Ammon's horn (tissue), 1 donor: ENCODE results near the gene ANKS1B.
A peak's percentile ranks its signal among the peaks of the same experiment; 100 is the strongest.

Experiments used
- DNase-seq: peaks from one replicate; pipeline ENCODE4 v3.0.0-alpha.2; 2016; ENCODE audit warnings: low spot score

The ANKS1B gene

GRCh38 chr12:99960311-99960710 is 24.4 kb downstream of the ANKS1B start:
- no peak for DNase-seq

DNA sequence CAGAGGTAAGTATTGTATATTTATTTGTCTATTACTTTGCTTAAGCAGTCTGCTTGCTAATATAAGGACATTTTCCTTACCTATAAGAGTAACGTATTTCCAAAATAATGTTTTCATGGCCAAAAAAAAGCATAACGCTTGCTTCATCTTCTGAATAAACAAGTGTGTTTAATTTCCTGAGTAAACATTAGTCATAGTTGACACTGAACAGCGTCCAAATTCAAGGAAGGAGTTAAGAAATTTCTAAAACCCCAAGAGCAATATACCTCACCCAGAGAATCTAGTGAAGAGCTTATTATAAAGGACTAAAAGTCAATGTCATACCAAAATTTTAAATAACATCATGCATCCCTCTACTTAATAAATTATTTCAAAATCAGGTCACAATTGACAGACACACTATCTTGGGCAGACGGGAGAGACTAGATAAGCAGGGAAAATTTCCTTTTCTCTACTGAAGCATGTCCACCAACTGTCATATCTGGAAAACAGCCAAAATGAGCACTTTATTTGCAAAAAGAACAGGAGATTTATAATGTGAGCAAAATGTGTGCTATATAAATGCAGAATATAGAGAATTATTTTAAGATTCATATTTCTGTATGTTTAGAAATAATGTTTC is 25.1 kb downstream of the ANKS1B start:
- no peak for DNase-seq

- DNase-seq, result no peak
Observed at GRCh38 chr12:99957866-99958466, 26.8 kb downstream of the ANKS1B start.

DNA sequence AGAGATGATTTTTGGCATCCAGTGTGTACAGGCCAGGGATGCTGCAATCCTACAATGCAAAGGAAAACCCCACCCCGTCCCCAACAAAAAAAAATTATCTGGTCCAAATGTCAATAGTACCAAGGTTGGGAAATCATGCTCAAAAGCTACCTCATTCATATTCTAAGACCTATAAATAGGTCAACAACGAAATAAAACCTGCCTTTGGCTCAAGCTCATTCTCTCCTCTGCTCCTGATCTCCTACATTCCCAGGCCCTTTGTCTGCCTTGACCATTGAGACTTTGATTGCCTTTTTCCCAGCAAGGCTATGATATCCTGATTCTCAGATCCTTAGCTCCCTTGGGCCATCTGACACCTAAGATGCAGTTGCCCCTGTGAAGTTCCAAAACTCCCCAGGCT is 30.0 kb downstream of the ANKS1B start:
- no peak for DNase-seq

GRCh38 chr12:99948370-99948769 is 36.4 kb downstream of the ANKS1B start:
- DNase-seq, result peak; percentile 2

- no peak for DNase-seq
Observed at GRCh38 chr12:99946131-99946530, 38.6 kb downstream of the ANKS1B start.

DNA sequence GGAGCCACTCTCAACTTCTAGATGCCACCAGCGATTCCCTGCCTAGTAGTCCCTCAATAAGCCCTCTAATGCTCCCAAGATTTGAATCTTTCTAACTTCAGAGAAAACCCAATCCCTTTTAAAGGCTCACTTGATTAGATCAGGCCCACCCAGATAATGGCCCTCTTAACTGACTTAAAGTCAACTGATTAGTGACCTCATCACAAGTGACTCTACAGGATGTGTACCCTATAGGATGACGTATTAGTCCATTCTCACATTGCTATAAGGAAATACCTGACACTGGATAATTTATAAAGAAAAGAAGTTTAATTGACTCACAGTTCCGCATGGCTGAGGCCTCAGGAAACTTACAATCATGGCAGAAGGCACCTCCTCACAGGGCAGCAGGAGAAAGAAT is 49.1 kb downstream of the ANKS1B start:
- DNase-seq, result no peak

DNA sequence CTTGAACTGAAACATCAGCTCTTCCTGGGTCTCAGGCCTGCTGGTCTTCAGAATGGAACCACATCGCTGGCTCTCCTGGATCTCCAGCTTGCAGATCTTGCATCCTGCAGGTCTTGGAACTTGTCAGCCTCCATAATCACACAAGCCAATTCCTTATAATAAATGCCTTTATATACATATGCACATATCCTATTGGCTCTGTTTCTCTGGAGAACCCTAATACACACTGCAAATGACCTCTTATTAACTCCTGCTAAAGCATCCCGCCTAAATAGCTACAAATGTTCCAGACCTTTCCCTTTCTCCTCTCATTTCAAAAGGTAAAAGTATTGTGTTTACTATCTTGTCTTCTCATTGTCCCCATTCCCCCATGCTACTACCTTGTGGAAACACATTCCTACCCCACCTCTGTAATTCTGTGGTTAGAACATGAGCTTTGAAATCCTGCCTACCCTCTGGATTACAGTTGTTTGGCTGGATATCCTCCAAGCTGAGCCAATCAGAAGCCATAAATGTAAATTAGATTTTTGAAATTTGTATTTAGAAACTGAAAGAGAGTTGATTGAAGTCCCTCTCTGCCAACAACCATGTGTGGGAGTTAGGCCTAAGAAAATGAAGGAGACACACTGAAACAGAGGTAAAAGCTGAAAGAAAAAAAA is 58.1 kb downstream of the ANKS1B start:
- DNase-seq, result no peak

DNA sequence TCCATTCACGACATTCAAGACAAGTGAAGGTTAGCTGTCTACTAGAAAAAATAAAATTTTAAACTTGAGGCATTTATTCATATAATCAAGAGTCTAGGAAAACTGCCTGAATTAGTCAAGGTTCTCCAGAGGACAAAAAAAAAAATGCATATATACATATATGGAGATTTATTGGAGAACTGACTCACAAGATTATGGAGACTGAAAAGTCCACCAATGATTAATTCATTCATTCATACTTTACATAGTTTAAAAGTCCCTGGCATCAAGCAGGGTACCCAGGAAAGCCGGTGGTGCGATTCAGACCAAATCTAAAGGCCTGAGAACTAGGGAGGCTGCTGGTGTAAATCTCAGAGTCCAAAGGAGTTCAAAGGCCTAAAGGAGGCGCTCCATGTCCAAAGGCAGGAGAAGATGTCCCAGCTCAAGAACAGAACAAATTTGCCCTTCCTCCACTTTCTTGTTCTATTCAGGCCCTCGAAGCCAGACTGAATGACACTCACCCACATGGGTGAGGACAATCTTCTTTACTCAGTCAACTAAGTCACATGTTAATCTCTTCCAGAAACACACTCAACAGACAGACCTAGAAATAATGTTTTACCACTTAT is 64.3 kb downstream of the ANKS1B start:
- no peak for DNase-seq

DNA sequence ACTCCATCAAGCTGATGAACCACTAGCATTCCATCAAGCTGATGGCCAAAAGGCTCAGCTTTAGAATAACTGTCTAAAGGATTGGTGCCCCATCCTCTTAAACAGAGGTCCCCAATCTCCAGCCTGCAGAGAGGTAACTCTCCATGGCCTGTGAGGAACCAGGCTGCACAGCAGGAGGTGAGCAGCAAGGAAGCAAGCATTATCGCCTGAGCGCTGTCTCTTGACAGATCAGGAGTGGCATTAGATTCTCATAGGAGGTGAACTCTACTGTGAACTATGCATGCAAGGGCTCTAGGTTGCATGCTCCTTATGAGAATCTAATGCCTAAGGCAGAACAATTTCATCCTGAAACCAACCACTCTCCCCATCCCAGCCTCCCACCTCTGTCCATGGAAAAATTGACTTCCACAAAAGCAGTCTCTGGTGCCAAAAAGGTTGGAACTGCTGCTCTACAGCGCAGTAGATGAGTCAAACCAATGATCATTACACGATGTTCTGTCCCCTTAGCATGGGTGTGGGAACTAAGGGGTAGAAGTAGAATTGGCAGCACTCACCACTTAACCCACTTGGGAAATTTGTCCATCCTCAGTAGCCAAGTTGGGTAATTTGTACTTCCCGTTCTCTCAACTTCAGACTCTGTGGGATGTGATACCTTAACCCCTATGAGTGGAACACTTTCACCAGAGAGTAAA is 66.9 kb downstream of the ANKS1B start:
- DNase-seq, result no peak

DNA sequence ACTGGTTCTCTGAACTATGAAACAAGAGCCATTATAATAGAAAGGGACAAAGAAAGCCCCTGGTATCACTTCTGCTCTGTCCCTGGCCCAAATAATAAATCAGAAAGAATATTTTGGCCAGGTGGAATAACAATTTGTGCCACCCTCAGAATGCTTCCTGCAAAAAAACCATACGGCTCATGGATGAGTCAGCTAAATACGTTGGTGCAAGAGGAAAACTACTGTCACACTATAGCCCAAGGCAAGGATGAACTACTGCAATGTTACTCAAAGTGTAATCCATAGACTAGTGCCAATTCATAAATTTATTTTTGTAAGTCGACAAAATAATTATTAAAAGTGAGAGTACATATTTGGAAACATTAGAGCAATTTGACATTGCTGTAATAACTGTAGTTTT is 68.2 kb downstream of the ANKS1B start:
- DNase-seq, result no peak

- DNase-seq, result no peak
Observed at GRCh38 chr12:99915251-99916082, 69.3 kb downstream of the ANKS1B start.

GRCh38 chr12:99914206-99914605 is 70.5 kb downstream of the ANKS1B start:
- no peak for DNase-seq

DNA sequence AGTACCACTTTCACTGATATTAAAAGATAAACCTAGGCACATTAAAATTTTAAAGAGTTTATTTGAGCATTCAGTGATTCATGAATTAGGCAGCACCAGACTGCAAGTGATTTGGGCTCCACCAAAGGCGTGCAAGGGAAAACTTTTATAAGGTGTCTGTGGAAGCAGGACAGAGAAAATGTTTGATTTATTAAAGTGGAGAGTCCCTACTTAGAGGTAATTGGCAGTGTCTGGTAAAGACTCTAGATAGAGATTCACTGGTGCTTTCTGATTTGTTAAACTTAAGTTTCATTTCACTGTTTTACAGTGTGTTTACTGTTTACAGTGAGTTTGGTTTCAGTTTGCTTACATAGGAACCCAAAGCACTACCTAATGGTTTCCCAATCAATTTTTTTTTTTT is 72.8 kb downstream of the ANKS1B start:
- no peak for DNase-seq

DNA sequence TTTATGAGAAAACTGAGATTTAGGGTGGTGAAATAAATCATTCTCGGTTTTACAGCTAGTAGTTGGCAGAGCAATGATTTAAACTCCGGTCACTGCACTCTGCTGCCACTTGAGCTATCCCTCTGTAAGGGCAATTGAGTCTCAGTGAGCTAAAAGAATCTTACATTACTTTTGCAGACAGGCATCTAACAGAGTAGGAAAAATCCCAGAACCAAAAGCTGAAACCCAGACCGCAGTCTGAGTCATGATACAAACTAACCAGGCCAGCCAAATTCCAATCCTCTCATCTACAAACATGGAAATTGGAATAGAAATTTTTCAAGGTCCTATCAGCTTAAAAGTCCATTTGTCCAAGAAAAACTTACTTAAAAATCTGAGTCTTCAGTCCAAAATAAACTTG is 73.7 kb downstream of the ANKS1B start:
- DNase-seq, result peak; percentile 15

DNA sequence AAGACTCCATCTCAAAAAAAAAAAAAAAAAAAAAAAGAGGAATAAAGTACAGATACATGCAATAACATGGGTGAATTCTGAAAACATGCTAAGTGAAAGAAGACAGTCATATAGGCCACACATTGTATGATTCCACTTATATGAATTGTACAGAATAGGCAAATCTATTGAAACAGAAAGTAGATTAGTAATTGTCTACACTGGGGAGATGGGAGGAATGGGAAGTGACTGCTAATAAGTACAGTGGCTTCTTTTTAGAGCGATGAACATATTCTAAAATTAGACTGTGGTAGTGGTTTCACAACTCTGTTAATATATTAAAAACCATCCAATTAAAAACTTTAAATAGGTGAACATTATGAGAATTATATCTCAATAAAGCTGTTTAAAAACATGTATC is 74.4 kb downstream of the ANKS1B start:
- DNase-seq, result no peak

DNA sequence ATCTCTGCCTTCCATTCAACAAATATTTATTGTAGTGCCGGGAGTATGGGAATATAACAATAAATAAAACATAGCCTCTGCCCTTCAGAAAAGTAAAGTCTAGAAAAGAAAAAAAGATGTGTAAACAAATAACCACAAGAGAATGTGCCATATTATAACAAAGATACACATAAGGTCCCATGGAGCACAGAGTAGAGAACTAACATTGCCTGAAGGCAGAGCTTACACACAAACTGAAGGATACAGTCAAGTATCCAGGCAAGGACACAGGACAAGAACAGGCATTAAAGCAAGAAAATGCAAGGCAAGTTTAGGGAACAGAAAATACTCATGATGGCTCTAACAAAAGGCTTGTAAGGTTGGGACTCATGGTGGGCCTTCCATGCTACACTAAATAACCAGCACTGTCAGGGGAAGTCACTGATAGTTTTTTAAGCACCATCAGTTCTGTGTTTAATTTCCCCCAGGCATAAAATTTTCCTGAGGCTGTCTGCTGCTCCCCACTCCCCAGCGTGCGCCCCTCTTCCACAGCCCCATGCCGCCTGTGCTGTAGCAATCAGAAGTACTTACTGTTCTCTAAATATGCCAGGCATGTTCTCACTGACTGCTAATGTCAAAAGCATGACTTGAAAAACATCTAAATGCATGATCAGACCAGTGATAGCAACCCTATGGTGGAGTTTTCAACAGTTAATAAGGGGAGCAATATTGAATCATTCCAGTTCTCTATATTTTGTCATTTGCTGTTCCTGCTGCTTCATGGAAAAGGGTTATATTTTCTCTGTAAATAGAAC is 77.8 kb downstream of the ANKS1B start:
- no peak for DNase-seq

- peak; percentile 13 for DNase-seq
Observed at GRCh38 chr12:99901181-99901580, 83.6 kb downstream of the ANKS1B start.

GRCh38 chr12:99898645-99899044 is 86.1 kb downstream of the ANKS1B start:
- no peak for DNase-seq

- DNase-seq, result no peak
Observed at GRCh38 chr12:99879439-99879838, 105.3 kb downstream of the ANKS1B start.

GRCh38 chr12:99875081-99875480 is 109.7 kb downstream of the ANKS1B start:
- no peak for DNase-seq
